ENCODE data around the gene TMEM183A.

TMEM183A gene

DNA sequence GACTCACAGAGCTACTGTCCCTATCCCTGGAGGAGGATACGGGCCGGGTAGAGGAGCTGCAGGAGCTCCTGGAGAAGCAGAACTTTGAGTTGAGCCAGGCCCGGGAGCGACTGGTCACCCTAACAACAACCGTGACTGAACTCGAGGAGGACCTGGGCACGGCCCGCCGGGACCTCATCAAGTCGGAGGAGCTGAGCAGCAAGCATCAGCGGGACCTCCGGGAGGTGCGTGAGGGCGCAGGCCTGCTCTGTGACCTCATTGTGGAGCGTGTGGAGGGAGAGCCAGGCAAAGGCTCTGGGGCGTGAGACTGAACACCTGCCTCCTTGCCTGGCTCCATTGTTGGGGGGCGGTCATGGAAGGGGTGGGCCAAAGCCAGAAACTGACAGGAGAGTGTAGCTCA, 38.2 kb downstream of the TMEM183A start:
- Mint-ChIP-seq H3K27me3 (ENCODE audit: low read depth) (peaks cover 9% of the 10 kb centered on the region), H3K4me3 (no peak overlapping the region), H3K4me1 (peaks cover 77% of the 10 kb centered on the region), H3K36me3 (ENCODE audit: low read depth) (peaks cover 20% of the 10 kb centered on the region), H3K9me3 (no peaks in the 10 kb centered on the region), H3K27ac (peak overlapping the region in 1 of 3 experiments; percentile 53)
- TF ChIP-seq, protein P1, sequence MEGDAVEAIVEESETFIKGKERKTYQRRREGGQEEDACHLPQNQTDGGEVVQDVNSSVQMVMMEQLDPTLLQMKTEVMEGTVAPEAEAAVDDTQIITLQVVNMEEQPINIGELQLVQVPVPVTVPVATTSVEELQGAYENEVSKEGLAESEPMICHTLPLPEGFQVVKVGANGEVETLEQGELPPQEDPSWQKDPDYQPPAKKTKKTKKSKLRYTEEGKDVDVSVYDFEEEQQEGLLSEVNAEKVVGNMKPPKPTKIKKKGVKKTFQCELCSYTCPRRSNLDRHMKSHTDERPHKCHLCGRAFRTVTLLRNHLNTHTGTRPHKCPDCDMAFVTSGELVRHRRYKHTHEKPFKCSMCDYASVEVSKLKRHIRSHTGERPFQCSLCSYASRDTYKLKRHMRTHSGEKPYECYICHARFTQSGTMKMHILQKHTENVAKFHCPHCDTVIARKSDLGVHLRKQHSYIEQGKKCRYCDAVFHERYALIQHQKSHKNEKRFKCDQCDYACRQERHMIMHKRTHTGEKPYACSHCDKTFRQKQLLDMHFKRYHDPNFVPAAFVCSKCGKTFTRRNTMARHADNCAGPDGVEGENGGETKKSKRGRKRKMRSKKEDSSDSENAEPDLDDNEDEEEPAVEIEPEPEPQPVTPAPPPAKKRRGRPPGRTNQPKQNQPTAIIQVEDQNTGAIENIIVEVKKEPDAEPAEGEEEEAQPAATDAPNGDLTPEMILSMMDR (IDR thresholded peaks at IDR 0.05; ENCODE audit: unreplicated experiment in 3 of 3): no peak

DNA sequence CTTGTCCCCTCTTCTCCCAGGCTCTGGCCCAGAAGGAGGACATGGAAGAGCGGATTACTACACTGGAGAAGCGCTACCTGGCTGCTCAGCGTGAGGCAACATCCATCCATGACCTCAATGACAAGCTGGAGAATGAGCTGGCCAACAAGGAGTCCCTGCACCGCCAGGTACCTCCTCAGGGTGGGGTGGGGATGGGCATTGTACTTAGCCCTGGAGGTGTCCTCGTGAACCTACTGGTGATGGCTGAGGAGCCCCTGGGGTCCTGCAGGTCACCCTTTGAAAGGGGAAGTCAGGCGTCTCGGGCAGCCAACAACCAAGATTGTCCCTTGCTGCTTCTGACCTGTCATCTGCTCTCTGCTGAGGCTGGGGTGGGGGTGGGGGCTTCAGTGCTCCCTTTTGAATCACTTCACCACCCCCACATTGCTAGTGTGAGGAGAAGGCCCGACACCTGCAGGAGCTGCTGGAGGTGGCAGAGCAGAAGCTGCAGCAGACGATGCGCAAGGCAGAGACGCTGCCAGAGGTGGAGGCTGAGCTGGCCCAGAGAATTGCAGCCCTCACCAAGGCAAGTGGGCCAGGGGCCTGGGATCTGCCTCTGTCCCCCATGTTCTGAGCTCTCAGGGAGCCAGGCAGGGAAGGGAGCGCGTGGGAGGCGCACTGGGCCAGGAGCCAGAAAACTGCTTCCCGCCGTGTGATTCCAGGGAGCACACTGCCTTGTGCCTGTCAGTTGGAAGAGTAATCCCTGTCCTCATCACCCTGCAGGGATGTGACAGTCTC, 38.8 kb downstream of the TMEM183A start:
- TF ChIP-seq, protein P1 (IDR thresholded peaks at IDR 0.05; ENCODE audit: unreplicated experiment in 3 of 3): no peak
- Mint-ChIP-seq H3K36me3 (ENCODE audit: low read depth) (peaks cover 20% of the 10 kb centered on the region), H3K4me1 (peaks cover 77% of the 10 kb centered on the region), H3K4me3 (no peak overlapping the region), H3K27me3 (ENCODE audit: low read depth) (peaks cover 9% of the 10 kb centered on the region), H3K27ac (peak overlapping the region; percentile 76 to 94 (median 89)), H3K9me3 (no peaks in the 10 kb centered on the region)

DNA sequence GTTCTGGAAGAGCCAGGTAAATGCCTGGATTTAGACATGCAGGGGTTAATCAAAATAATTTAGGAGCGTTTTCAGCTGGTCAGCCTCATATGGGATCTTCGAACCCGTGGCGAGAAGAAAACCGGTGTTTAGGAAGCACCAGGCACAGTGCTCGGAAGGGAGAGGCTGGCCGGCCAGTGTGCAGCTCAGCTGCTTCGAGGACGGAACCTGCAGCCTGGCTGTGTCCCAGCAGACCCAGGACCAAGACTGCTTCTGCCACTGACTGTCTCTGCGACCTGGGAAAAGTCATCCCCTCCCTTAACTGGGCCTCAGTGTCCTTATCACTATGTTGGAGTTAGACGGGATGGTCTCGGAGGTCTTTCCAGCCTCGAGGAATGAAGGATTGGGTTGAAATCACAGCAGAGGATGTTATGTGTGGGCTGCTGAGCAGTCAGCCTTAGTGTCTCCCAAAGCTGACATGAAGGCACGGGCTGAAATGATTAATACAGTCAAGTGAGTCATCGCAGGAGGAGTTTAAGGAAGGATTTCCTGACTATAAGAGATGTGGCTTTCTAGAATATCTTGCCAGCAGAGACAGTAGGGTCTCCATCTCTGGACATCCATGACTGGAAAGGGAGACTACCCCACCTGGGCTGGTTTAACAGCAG, 39.9 kb downstream of the TMEM183A start:
- peak overlapping the region; percentile 76 to 94 (median 89) for H3K27ac Mint-ChIP-seq
- H3K9me3 Mint-ChIP-seq: no peaks in the 10 kb centered on the region
- H3K4me1 Mint-ChIP-seq: peaks cover 78% of the 10 kb centered on the region
- TF ChIP-seq, protein P1 (IDR thresholded peaks at IDR 0.05; ENCODE audit: unreplicated experiment in 3 of 3): no peak
- peak overlapping the region in 2 of 3 experiments; percentile 18 to 54 for H3K4me3 Mint-ChIP-seq
- peaks cover 14% of the 10 kb centered on the region for H3K27me3 Mint-ChIP-seq (ENCODE audit: low read depth)
- H3K36me3 Mint-ChIP-seq (ENCODE audit: low read depth): peaks cover 25% of the 10 kb centered on the region

DNA sequence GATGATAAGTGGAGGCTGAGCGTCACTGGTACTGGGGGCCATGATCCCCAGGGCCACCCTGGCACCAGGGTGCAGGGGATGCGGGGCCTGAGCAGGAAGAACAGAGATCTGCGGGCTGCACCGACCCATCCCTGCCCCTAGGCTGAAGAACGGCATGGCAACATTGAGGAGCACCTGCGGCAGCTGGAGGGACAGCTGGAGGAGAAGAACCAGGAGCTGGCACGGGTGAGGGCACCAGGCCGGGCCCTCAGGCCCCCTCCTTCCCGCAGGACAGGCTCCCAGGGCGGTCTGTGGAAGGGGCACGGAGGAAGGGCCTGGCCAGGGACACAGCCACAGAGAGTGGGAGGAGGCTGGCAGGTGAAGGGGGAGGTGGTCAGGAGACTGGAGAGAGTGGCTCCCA, 40.9 kb downstream of the TMEM183A start:
- Mint-ChIP-seq H3K36me3 (ENCODE audit: low read depth) (peaks cover 25% of the 10 kb centered on the region), H3K27ac (peak overlapping the region in 2 of 3 experiments; percentile 76 to 89), H3K4me1 (peaks cover 81% of the 10 kb centered on the region), H3K4me3 (no peak overlapping the region), H3K27me3 (ENCODE audit: low read depth) (peaks cover 14% of the 10 kb centered on the region), H3K9me3 (no peaks in the 10 kb centered on the region)
- TF ChIP-seq, protein P1 (IDR thresholded peaks at IDR 0.05; ENCODE audit: unreplicated experiment in 3 of 3): no peak

DNA sequence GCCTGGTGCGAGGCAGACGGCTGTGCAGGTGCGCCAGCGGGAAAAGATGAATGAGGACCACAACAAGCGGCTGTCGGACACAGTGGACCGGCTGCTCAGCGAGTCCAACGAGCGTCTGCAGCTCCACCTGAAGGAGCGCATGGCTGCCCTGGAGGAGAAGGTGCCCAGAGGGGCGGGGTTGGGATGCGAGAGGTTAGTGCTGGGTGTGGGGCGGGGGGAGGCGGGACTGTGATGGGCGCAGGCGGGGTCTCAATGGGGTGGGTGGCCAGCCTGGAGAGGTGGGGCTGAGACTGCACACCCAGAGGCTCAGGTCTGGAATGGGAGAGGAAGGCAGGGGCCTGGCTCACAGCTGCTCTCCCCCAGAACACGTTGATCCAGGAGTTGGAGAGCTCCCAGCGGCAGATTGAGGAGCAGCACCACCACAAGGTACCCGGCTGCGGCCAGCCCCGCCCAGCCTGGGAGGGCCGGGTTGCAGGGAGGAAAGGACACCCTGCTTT, 41.4 kb downstream of the TMEM183A start:
- H3K27ac Mint-ChIP-seq: peak overlapping the region in 1 of 3 experiments; percentile 15
- no peaks in the 10 kb centered on the region for H3K9me3 Mint-ChIP-seq
- TF ChIP-seq, protein P1 (IDR thresholded peaks at IDR 0.05; ENCODE audit: unreplicated experiment in 3 of 3): no peak
- H3K36me3 Mint-ChIP-seq (ENCODE audit: low read depth): peaks cover 25% of the 10 kb centered on the region
- peaks cover 77% of the 10 kb centered on the region for H3K4me1 Mint-ChIP-seq
- H3K27me3 Mint-ChIP-seq (ENCODE audit: low read depth): peaks cover 11% of the 10 kb centered on the region
- peak overlapping the region in 1 of 3 experiments; percentile 49 for H3K4me3 Mint-ChIP-seq
